MM.1S (cell line): ENCODE data around the gene CEP350.

Source experiments
- EZH2 ChIP-seq: fragments of 300-600 bp; sonication (generic); optimal IDR thresholded peaks from 2 replicates; pipeline ENCODE3; 2017; ENCODE audit warnings: low read depth, mild to moderate bottlenecking, antibody characterized with exemption, low read length, mixed read lengths
- EZH2phosphoT487 ChIP-seq: fragments of 300-600 bp; sonication (generic); IDR thresholded peaks from 2 replicates; pipeline ENCODE4 v1.6.1; 2018; ENCODE audit warnings: antibody characterized with exemption, low read length
- TF ChIP-seq, protein P1 (sequence below): fragments of 300-600 bp; sonication (generic); IDR thresholded peaks from 2 replicates; pipeline ENCODE4 v1.5.1; 2016; ENCODE audit warnings: antibody characterized with exemption, low read length, mixed read lengths

DNA sequence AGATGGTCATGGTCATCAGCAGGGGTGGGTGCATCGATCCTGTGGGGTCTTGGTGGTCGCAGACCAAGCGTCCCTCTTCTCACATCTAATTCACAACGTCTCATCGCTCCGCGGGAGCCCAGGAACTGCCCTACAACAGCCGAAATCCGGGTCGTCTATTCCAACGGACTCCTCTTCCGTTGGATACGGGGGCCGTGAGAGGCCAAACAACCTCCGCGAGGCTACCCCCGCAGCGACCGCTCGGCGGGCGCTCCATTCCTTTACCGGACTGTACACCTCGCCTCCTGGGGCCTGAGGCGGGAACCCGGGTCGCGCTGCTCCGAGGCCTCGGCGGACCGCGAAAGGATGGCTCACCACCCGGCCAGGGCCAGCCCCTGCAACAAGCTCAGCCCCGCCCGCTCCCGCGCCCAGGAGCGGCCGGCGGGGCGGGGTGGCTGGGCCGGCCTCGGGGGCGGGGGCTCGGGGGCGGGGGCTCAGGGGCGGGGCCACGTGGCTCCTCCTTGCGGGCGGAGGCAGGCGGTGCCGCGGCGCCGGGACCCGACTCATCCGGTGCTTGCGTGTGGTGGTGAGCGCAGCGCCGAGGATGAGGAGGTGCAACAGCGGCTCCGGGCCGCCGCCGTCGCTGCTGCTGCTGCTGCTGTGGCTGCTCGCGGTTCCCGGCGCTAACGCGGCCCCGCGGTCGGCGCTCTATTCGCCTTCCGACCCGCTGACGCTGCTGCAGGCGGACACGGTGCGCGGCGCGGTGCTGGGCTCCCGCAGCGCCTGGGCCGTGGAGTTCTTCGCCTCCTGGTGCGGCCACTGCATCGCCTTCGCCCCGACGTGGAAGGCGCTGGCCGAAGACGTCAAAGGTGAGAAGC lies 199.9 kb downstream of the CEP350 start, which contains the start of gene QSOX1:
- TF ChIP-seq EZH2 (no peak), EZH2phosphoT487 (no peak)
- TF ChIP-seq, protein P1, sequence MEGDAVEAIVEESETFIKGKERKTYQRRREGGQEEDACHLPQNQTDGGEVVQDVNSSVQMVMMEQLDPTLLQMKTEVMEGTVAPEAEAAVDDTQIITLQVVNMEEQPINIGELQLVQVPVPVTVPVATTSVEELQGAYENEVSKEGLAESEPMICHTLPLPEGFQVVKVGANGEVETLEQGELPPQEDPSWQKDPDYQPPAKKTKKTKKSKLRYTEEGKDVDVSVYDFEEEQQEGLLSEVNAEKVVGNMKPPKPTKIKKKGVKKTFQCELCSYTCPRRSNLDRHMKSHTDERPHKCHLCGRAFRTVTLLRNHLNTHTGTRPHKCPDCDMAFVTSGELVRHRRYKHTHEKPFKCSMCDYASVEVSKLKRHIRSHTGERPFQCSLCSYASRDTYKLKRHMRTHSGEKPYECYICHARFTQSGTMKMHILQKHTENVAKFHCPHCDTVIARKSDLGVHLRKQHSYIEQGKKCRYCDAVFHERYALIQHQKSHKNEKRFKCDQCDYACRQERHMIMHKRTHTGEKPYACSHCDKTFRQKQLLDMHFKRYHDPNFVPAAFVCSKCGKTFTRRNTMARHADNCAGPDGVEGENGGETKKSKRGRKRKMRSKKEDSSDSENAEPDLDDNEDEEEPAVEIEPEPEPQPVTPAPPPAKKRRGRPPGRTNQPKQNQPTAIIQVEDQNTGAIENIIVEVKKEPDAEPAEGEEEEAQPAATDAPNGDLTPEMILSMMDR, result 0 out of 2 replicates have a peak, but pooled peaks have one; percentile 10
